Cardiac fibroblast (primary cell): ENCODE data around the gene CALML3.

Experiments used
- DNase-seq, 2 donors: peaks; one replicate each; pipeline versions ENCODE4 v3.0.0 to v3.0.0-alpha.2; 2010; ENCODE audit warnings: low read depth in 2 of 2
- H3K4me3 ChIP-seq, 2 donors: replicated peaks in 1 of 2; 1 replicate in 1 of 2; 2 replicates in 1 of 2; pipeline ENCODE4 v1.5.1; 2011; ENCODE audit warnings: low read depth in 2 of 2, low read length in 2 of 2, mild to moderate bottlenecking in 2 of 2, moderate library complexity in 1 of 2
- TF ChIP-seq, protein P1 (sequence below): IDR thresholded peaks from one replicate; pipeline ENCODE4 v1.5.1; 2011; ENCODE audit warnings: low read depth, mild to moderate bottlenecking, low read length, inconsistent platforms

CALML3 gene

GRCh38 chr10:5552376-5553321 lies 27.9 kb downstream of the CALML3 start:
- TF ChIP-seq, protein P1, sequence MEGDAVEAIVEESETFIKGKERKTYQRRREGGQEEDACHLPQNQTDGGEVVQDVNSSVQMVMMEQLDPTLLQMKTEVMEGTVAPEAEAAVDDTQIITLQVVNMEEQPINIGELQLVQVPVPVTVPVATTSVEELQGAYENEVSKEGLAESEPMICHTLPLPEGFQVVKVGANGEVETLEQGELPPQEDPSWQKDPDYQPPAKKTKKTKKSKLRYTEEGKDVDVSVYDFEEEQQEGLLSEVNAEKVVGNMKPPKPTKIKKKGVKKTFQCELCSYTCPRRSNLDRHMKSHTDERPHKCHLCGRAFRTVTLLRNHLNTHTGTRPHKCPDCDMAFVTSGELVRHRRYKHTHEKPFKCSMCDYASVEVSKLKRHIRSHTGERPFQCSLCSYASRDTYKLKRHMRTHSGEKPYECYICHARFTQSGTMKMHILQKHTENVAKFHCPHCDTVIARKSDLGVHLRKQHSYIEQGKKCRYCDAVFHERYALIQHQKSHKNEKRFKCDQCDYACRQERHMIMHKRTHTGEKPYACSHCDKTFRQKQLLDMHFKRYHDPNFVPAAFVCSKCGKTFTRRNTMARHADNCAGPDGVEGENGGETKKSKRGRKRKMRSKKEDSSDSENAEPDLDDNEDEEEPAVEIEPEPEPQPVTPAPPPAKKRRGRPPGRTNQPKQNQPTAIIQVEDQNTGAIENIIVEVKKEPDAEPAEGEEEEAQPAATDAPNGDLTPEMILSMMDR, result no peak
- DNase-seq, result no peak
- no peak overlapping the region for H3K4me3 ChIP-seq

DNA sequence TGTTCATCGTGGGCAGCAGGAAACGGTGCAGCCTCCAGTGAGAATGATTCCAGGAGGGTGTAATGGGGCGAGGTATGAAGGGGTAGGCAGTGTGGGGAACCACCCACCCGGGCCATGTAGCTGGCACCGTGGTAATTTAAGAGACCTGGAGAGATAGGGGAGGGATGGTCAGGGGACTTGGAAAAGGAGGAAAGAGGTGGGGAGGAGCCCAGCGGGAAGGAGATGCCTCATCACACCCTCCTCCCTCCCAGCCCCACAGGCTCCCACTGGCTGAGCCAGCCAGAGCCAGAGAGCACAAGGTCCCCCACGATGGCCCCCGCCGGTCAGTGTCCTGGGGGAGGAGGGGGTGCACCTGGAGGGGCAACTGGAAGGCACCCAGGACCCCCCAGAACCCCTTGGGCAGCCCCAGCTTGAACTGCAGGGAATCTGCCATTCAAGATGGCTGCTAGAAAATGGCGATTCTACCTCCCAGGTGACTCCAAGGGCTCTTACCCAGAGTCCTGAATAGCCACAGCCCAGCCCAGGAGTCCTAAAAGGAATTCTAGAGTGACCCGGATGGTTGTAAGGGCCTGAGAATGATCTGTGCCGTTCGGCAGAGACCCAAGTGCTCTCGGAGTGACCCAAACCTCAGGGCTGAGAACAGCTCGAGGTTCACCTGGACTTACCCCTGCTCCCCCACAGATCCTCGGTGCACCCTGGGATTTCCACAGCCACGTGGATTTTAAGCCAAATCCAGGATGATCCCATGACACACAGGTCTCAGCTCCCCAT lies 28.8 kb downstream of the CALML3 start:
- TF ChIP-seq, protein P1, result no peak
- no peak for DNase-seq
- H3K4me3 ChIP-seq, result no peak overlapping the region

GRCh38 chr10:5555021-5555510 lies 30.3 kb downstream of the CALML3 start:
- DNase-seq, result no peak
- no peak overlapping the region for H3K4me3 ChIP-seq

DNA sequence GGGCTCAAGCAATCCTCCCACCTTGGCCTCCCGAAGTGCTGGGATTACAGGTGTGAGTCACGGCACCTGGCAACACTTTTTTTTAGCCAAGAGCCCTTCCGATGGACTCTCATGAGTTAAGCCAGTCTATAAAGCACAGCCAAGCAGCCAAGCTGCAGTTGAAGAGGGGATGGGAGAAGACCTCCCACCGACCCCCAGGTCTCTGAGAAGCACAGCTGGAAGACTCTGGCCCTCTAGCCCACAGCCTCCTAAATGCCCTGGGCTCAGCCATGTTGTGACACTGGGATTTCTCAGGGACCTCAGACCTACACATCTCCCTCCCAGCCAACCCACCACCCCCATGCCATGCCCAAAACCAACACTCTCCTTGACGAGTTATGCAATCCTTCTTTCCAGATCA lies 31.1 kb downstream of the CALML3 start:
- TF ChIP-seq, protein P1, result no peak
- no peak overlapping the region for H3K4me3 ChIP-seq
- no peak for DNase-seq

More at GRCh38 chr10:5555021-5555510, 30.3 kb downstream of the CALML3 start:
- TF ChIP-seq, protein P1, result no peak

DNA sequence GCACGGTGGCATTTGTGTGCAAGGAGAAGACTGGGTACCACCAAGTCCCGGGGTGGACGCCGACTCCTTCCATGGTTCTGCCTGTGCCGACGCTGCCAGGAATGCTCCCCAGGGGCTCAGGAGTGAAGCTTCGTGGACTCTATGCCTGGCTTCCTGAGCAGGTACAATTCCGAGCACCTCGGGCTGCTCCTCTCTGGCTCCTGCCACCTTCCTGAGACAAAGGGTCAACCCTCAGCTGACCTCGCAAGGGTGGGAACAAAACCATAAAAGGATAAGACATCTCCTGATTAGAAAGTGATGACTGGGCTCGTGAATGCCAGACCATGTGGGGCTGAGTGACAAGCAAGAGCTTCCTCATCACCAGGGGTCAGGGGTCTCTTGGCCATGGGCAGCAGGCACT lies 31.8 kb downstream of the CALML3 start:
- TF ChIP-seq, protein P1, result no peak
- H3K4me3 ChIP-seq, result no peak overlapping the region
- no peak for DNase-seq

DNA sequence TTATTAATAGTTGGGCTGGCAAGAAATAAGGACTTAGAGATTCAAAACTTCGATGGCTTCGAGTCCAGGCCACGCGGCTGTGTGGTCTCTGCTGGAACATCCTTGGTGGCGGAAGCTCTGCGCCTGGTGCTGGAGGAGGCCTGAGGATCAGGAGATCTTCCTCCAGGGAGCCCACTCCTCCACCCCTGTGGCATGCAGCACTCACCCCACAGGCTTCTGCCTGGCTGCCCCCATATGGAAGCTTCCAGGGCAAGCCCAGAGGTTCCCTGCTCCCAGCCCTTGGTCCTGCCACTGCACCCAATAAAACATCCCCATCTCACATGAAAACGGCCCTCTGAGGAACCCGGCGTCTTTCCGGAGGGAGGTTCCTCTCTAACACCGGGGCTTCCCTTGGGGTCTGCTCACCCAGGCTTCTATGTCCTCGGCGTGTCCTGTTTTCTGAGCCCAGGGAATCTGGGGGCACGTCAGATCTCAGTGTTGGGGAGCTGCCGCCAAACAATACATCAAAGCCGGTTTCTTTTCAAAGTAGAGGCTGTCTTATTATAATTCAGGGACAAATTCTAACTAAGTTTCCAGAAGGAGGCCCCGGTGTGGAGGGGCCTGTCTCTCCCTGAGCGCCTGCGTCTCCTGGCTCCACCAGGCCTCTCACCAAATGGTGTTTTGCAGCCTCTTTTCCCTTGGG lies 32.4 kb downstream of the CALML3 start:
- TF ChIP-seq, protein P1, result no peak
- DNase-seq, result no peak
- H3K4me3 ChIP-seq, result no peak overlapping the region
